ENCODE data around the gene NEGR1. TPM values are rescaled to one million over a fixed set of nuclear protein-coding genes. Genes with fewer than 3 reads are reported as not detected.

Gene NEGR1
- total RNA-seq, 4 donors from 2014 or later = 4.6 to 5.7 (median 5.0) TPM

- in situ Hi-C loops (cut with MboI; ENCODE audit: low sequenced_read_pairs in 4 of 4) = no loop called here
- DNase-seq (no peak), ATAC-seq (no peak)
- H3K36me3 ChIP-seq = no peaks in the 10 kb centered on the region
- intact Hi-C loops (cut with DNase I; ENCODE audit: low total_unique reads) = no loop called here
- TF ChIP-seq POLR2A (IDR thresholded peaks at IDR 0.05) (no peak), CTCF (IDR thresholded peaks at IDR 0.05 in 4 of 5, conservative IDR thresholded peaks at IDR 0.05 in 1 of 5) (no peak)
- no peak overlapping the region for H3K27ac ChIP-seq
- no peaks in the 10 kb centered on the region for H3K4me1 ChIP-seq
- H3K4me3 ChIP-seq = no peak overlapping the region
- no peaks in the 10 kb centered on the region for H3K27me3 ChIP-seq
- H3K9me3 ChIP-seq = no peaks in the 10 kb centered on the region
These were observed 259.0 kb downstream of the NEGR1 start for GRCh38 chr1:72023063-72023930.

- Histone ChIP-seq H3K4me1 (no peaks in the 10 kb centered on the region), H3K27me3 (no peaks in the 10 kb centered on the region), H3K9me3 (no peaks in the 10 kb centered on the region), H3K4me3 (no peak overlapping the region), H3K36me3 (no peaks in the 10 kb centered on the region), H3K27ac (no peak overlapping the region)
- in situ Hi-C loops (cut with MboI; ENCODE audit: low sequenced_read_pairs in 4 of 4) (no loop called here), intact Hi-C loops (cut with DNase I; ENCODE audit: low total_unique reads) (no loop called here)
- ATAC-seq = no peak
- TF ChIP-seq POLR2A (IDR thresholded peaks at IDR 0.05) (no peak), CTCF (IDR thresholded peaks at IDR 0.05 in 4 of 5, conservative IDR thresholded peaks at IDR 0.05 in 1 of 5) (no peak)
- no peak for DNase-seq
These were observed 263.8 kb downstream of the NEGR1 start for GRCh38 chr1:72018562-72018961.

- no peak overlapping the region for H3K4me3 ChIP-seq
- in situ Hi-C loops (cut with MboI; ENCODE audit: low sequenced_read_pairs in 4 of 4) = no loop called here
- ATAC-seq = no peak
These were observed 267.3 kb downstream of the NEGR1 start for GRCh38 chr1:72015006-72015405.

GRCh38 chr1:72013161-72013560 lies 269.2 kb downstream of the NEGR1 start:
- Histone ChIP-seq H3K27ac (no peak overlapping the region), H3K27me3 (no peaks in the 10 kb centered on the region), H3K36me3 (no peaks in the 10 kb centered on the region), H3K9me3 (no peaks in the 10 kb centered on the region), H3K4me1 (no peaks in the 10 kb centered on the region), H3K4me3 (no peak overlapping the region)
- DNase-seq (no peak), ATAC-seq (no peak)
- no peak for TF ChIP-seq CTCF (IDR thresholded peaks at IDR 0.05 in 4 of 5, conservative IDR thresholded peaks at IDR 0.05 in 1 of 5)
- no peak for TF ChIP-seq POLR2A (IDR thresholded peaks at IDR 0.05)
- in situ Hi-C loops (cut with MboI; ENCODE audit: low sequenced_read_pairs in 4 of 4) (no loop called here), intact Hi-C loops (cut with DNase I; ENCODE audit: low total_unique reads) (no loop called here)

More at GRCh38 chr1:72015006-72015405, 267.3 kb downstream of the NEGR1 start:
- no peaks in the 10 kb centered on the region for H3K9me3 ChIP-seq
- no peaks in the 10 kb centered on the region for H3K4me1 ChIP-seq
- no peak overlapping the region for H3K27ac ChIP-seq
- H3K36me3 ChIP-seq = no peaks in the 10 kb centered on the region
- no peak for DNase-seq
- no peak for TF ChIP-seq CTCF (IDR thresholded peaks at IDR 0.05 in 4 of 5, conservative IDR thresholded peaks at IDR 0.05 in 1 of 5)
- TF ChIP-seq POLR2A (IDR thresholded peaks at IDR 0.05) = no peak
- intact Hi-C loops (cut with DNase I; ENCODE audit: low total_unique reads) = no loop called here
- no peaks in the 10 kb centered on the region for H3K27me3 ChIP-seq
